Inferior parietal cortex (tissue), 1 donor: Measurements from ENCODE around the gene TRIM29.
"Not testable (repeated sequence)": the region's sequence is repeated elsewhere in the genome, so short reads cannot be mapped to it uniquely, and the experiment has no call there.

Source experiments
- DNase-seq: peaks from one replicate; pipeline ENCODE4 v3.0.0-alpha.2; 2016; ENCODE audit errors: extremely low spot score

Gene TRIM29, protein sequence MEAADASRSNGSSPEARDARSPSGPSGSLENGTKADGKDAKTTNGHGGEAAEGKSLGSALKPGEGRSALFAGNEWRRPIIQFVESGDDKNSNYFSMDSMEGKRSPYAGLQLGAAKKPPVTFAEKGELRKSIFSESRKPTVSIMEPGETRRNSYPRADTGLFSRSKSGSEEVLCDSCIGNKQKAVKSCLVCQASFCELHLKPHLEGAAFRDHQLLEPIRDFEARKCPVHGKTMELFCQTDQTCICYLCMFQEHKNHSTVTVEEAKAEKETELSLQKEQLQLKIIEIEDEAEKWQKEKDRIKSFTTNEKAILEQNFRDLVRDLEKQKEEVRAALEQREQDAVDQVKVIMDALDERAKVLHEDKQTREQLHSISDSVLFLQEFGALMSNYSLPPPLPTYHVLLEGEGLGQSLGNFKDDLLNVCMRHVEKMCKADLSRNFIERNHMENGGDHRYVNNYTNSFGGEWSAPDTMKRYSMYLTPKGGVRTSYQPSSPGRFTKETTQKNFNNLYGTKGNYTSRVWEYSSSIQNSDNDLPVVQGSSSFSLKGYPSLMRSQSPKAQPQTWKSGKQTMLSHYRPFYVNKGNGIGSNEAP

DNA sequence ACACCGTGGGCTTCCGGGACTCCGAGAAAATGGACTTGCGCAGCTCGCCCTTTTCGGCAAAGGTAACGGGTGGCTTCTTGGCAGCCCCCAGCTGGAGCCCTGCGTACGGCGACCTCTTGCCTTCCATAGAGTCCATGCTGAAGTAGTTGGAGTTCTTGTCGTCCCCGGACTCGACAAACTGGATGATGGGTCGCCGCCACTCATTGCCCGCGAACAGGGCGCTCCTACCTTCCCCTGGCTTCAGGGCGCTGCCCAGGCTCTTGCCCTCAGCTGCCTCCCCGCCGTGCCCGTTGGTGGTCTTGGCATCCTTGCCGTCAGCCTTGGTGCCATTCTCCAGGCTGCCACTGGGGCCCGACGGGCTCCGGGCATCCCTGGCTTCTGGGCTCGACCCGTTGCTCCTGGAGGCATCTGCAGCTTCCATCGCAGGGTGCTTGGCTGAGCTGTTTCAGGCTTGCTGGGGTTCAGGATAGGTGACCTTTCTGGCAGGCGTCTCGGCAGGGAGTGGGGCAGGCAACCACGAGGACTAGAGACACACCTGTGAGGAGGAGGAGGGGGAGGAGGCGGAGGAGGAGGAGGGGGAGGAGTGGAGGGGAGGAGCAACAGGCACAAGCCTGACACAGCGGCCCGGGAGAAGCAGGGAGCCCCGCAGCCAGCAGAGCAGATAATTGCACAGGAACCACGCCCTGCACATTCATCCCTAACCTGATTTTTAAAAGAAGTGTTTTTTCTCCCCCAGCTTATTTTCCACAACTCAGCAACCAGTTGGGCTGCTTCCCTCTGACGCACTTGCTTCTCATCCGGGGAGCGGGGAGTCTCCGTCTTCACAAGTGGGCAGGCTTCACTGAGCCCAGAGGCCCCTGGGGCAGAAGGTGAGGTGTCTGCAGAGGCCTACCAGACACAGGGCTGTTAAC, at the start of gene TRIM29:
Gene TRIM29, minus strand, starts transcription at position 503 of the 911 bp plus-strand sequence. Its CDS starts 82 bp downstream, at position 421.
- no peak for DNase-seq

DNA sequence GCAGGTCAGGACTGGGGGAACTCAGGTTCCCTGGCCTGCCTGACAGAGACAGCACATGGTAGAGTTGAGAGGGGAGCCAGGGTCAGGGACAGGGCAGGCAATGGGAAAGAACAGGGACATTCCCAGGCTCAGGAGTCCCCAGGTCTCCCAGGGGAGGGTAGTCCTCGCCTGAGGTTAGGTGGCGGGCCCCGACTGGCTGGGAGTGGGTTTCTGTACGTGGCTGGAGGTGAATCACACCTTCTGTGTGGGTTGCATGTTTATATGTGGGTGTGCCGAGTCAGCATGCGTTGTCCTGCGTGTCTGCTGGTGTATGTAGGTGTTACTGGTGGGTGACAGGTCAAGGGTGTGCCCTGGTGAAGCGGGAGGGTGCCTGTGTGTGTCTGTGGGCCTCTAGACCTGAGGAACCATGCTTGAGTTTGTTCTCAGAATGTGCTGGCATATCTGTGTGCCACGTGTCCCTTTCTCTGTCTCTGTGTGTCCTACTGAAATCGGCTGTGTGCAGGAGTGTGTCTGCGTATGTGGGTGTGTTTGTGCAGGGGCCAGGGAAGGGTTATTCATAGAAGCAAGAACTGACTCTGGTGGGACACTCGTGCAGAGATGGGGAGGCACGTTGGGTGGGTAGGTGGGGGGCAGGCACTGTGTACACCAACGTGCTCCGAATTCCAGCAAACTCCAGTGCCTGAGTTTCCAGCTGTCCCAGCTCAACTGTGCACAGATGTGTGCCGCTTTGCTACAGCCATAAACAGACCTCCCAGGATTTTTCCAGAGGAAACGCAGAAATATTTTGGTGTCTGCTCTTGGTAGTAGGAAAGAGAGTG, 49.1 kb upstream of the TRIM29 start:
- DNase-seq: no peak

DNA sequence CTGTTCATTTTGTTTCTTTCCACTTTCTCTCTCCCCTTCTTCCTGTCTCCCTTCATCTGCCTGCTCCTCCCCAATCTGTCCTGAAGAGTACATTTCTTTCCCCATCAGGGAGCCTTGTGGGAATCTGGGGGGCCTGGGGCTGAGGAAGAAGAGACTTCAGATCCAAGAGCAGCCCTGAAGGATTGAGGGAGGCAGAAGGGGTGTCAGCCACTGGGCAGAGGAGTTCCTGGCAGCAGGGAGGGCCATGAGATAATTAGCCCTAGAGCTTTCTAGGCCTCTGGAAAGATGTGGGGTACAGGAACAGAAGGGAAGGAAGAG, 48.5 kb upstream of the TRIM29 start:
- DNase-seq: no peak

DNA sequence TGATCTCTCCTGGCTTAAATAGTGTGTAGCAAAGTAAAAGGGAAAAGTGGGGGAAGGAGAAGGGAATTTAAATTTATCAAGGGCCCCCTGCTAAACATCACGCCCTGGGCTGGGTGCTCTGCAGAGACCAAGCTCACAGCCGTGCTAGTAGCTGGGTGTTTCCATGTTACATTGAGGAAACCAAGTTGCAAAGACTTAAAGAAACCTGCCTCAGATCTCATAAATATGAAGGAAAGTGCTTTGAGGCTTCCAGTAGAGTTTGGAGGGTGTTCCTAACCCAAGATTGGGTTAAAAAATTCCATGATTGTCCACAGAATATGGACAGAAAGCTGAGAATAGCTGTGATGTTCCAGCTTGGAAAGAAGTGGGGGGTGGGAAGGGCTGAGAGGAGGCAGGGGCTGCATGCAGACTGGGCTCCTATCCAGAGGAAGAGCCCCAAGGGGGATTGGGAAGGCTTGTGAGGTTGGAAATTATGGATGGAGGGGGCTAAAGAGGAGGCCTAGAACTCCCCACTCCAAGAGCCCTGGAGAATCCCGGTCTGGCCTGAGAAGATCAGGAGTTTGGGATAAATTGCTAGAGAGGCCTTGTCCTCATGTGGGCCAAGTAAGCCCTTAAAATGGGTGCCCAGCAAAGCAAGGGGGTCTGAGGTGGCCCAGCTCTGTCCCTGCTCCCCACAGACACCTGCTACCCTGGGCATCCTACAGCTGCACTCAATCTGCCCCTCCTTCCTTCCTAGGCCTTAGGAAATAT, 48.0 kb upstream of the TRIM29 start:
- DNase-seq: no peak

DNA sequence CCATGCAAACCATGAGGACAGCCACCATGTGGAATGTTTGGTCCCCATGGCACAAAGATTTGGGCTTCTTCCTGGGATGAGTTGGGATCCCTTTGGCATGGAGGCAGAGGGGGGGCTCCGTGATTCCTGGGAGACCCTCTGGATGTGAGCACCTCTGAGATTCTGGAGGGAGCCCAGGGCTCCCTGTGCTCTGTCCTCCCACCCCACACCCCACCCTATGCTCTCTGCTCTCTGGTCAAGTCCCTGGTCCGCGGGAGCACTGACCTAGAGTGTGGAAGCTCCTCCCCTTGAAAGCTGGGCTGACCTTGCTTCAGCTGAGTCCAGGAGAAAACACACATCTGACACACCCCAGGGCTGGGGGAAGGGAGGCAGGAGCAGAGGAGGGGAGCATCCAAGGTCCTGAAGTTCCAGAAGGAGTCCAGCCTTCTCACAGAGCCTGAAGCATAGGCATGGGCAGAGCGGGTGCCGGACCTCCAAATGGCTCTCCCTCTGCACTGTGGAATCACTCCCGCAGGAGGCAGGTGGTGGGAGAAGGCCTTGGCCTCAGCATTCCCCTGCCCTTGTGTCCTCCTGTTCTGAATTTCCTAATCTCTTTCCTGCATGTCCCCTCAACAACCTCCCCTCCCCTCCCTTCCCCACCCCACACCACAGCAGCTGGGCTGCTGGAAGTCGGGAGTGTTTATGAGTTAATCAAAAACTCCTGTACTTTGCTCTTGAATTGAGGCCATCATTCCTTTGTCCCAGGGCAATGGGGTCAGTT, 47.2 kb upstream of the TRIM29 start:
- DNase-seq: no peak

DNA sequence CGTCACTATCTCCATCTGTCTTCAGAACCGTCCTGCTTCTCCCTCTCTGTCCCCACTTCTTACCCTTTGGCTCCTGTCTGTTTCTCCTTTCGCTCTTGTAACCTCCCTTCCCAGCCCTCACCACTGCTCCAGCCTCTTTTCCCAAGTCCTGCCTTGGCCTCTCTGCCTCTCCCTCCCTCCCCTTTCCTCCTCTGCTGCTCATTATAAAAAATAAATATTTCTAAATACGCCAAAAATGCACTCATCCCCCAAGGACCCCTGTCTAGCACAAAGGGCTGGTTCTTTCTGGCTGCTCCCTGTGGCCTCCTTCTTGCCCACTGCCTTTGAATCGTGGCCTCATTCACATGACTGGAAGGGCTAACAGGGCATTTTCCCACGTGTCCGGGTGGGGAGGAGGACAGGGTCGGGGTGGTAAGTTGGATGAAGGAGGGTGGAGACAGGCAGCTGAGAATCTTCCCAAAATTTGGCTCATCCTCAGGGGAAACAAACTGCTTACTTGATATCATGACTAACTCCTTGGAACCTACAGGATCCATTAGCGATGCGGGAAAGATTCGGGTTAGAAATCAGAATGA, 46.5 kb upstream of the TRIM29 start:
- no peak for DNase-seq

DNA sequence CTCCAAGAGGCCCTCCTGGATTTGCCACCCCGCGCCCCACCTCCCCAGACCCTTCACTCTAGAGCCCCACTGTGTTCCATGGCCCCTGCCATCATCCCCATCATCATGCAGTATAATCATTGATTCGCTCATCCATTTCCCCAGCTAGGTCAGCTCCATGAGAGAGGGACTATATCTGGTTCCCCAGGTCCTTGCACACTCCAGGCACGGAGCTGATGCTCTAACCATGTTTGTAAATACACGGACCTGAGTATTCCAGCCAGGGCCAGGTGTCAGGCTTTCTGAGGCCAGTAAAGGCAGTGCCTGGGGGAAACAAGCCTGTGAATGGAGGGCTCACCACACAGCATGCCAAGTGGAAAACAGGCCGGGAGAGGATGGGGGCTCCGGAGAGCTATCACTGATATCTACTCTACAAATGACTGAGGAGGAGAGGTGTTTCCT, 45.8 kb upstream of the TRIM29 start:
- DNase-seq: no peak

DNA sequence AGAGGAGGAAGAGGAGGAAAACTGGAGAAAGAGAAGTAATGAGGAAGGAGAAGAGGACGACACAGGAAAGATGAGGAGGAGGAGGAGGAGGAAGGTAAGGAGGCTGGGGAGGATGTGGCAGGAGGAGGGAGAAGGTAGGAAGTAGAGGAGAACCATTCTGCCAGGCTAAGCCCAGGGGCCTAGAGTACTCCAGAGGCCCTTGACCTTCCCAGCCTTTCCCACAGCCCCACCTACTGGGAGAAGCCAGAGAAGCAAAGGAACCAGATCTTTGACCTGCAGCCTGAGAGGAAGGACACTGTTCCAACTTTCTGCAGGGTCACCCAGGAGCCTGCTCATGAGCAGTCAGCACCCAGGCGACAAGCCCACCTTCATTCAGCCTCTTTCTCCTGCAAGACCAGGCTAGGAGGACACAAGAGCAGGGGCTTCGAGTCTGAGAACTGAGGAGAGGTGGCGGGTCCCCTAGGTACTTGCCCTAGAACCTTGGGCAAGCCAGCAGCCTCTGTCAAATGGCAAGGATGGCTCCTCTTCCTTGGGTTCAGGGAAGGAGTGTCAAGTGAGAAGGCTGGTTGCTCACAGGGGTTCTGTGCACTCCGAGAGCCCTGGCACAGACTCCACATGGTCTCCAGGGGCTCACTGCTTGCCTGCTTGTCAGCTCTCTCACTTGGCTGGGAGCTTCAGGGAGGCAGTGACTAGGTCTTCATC, 45.0 kb upstream of the TRIM29 start:
- no peak for DNase-seq

DNA sequence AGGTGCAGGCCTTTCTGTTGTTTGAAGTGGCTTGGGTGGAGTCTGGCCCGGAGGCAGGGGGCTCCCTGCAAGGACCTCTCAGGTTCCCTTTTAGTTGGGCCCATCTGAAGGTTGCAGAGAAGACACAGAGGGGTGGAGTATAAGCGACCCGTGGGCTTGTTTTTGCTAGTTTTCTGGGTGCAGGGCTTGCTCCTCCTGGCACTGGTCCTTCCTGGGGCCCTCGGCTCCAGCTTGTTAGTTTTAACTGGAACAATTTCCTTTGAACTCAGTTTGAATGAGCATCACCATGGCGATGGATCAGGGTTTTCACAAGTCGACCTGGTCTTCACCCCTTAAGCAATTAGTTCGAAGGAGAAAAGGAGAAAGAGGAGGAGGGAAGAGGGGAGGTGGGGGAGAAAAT, 44.5 kb upstream of the TRIM29 start:
- no peak for DNase-seq

DNA sequence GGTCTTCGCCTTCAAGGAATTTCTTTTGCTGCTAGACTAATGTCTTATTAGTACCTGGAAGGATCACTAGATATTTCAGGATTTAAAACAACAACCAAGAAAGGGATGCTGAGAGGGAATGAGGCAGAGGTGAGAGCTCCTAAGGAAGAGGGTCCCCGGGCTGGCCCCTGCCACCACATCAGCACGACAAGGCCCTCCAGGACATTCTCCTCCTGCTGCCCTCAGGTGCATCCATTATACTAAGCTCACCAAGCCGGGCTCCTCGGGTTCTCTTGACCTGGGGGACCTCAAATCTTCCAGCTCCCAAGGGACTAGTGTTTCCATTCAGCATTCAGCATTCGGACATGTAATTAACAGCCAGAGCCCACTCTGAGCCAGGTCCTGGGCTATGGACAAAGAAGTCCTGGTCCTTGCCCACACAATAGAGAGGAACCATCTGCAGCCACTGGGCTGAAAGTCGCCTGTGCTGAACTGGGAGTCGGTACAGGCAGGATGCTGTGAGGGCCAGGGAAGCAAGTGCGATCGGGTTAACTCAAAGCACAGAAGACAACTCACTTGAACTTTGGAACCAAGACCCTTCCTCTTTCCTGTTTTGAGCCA, 43.6 kb upstream of the TRIM29 start:
- DNase-seq: no peak

DNA sequence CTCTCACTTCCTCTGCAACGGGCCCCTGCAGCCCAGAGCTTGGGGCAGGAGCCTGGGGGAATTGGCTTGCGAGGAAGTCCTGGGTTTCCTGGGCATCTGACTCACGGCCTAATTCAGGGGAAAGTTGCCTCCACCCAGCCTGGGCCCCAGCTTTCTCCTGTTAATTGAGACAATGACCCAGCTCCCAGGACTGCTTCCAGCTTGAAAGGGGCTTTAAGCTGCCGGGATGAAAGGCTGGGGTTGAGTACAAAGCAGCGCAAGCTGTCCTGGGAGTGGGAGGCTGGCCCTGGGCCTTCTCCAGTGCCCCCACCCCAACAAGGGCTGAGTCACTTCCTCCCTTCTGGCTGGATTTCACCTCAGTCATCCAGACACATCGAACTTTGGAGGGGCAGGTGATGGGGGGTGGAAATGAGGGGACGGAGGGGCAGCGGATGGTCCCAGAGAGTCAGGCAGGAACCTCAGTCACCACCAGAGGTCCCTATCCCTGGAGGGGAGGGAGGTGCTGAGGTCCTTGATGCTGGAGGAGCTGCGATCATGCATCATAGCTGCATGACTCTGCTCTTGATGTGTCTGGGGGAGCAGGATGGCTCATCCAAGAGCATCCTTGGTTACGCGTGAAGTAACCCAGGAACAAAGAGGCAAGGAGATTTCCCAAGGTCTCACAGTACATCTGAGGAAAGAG, 42.8 kb upstream of the TRIM29 start:
- DNase-seq: no peak

DNA sequence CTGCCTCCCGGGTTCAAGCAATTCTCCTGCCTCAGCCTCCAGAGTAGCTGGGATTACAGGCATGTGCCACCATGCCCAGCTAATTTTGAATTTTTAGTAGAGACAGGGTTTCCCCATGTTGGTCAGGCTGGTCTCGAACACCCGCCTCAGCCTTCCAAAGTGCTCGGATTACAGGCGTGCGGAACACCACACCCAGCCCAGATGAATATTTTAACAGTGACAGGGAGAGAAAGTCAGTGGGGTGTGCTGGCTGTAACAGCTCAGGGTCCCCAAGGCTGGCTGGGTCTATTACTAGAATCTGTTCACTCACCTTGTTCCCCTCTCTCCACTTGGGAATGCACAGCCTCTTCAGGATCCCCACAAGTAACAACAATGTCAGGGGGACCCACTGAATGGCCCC, 42.1 kb upstream of the TRIM29 start:
- DNase-seq: not testable (repeated sequence)

DNA sequence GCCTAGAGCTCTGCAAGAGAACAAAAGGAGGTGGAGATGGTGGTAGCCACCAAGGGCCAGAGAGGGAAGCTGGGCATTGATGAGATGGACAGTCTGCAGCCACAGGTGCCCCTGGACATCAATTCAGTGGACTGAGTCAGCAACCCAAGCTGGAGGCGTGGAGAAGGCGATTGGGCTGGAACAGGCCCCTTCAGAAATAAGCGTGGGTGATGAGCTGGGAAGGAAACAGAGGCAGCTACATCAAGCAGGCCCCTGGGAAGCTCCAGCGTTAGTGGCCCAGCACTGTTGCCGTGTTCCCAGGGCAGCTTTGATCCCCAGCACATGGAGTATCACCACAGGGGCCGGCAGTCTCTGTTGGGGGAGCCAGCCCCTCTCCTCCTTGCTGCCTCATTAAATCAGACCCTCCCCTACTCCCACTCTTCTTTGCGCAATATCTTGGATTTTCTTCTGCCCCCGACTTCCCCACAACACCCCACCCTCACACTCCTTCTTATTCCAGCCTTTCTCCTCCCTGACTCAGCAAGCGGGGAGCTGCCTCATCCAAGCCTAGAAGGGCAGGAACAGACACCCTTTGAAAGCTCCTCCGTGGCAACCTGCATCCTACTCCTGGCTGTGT, 41.3 kb upstream of the TRIM29 start:
- no peak for DNase-seq

DNA sequence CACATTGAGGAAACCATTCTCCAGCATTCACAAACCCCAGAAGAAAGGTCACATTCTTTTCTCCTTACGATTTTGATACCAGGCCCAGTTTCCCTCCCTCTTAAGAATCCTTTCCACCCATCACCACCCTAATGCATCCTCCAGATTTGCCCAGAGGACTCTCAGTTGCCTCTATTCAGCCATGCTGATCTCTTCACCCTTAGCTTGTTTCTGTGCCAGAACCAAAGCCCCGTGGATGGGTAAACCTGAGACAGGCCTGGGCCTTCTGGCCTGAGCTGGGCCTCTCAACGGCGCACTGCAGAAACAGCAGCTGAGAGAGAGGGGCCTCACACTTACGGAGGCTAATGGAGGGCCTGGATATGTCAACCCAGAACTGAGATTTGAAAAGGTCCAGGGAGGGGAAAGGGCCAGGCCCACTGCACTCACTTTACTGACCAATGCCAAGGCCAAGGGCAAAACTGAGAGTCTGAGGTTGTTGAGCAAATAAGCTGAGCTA, 40.7 kb upstream of the TRIM29 start:
- no peak for DNase-seq

DNA sequence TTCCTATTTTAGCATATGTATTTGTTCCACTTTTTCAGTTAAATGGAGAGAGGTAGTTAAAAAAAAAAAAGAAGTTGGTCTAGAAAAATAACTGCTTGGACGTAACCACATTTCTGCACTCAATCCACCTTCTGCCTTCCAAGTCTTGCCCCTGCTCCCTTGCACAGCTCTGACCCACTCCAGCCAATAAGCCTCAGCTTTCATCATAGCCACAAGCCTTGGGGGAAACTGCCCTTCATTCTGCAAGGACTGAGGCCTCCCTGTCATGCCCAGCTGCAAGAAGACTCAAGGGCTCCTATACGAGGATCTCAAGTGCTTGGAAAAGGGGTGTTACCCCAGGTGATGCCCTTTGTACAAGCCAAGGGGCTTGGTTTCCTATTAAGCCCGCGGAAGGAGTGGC, 37.0 kb upstream of the TRIM29 start:
- no peak for DNase-seq

DNA sequence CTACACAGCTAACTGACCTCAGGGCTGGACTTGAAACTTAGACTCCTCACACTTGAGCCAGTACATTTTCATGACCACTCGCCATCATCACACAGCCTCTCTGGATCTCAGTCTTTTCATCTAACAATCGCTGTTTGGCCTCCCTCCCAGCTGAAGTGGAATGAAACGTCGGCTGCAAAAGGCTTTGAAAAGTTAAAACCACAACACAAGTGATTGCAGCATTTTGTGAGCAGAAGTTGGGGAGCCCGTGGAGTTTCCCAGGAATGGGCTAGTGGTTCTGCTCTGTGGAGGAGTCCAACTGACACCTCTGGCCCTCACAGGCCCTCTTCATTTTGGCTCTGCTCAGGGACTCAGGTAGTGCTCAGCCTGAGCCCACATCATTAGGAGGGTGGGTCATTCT, 35.9 kb upstream of the TRIM29 start:
- no peak for DNase-seq

DNA sequence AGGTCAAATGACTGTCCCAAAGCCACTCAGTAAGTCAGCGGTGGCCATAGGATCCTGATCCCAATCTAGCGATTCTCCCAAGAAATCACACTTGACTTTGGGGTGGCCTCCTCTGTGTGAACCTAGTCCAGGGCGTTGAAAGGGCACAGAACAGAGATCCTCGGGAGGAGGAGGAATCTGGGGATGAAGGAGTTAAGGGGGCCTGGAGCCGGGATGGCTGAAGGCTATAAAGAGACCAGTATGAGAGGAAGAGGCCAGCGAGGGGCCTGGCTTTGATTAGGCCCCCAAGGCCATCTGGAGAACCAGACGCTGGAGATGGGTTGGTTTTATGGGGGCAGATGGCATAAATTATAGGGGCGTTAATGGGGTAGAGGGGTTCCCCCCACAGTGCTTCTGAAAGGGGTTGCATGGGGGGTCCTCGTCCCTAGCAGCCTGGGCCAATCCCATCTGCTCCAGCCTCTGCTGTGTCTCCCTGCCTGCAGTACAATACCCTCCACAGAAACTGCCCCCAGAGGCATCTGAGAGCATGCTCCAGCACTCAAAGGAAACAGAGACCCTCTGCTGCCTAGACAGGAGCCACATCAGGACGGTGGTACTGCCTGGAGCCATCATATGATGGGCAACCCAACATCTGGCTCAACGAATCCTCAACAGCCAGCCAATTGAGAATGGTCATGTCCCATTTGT, 35.2 kb upstream of the TRIM29 start:
- DNase-seq: no peak
